Mammary epithelial cell (primary cell): ENCODE measurements around the gene CDH4.

Experiments
- CTCF ChIP-seq, 2 donors: IDR thresholded peaks in 1 of 2; conservative IDR thresholded peaks in 1 of 2; 2 replicates each; pipeline ENCODE4 v1.5.1; 2011 to 2012; ENCODE audit warnings: inconsistent platforms in 2 of 2, low read length in 2 of 2, mild to moderate bottlenecking in 2 of 2, control low read depth in 1 of 2, low read depth in 1 of 2; ENCODE audit not compliant: insufficient read depth in 1 of 2; ENCODE audit errors: extremely low read depth in 1 of 2
- EZH2 ChIP-seq: IDR thresholded peaks from 2 replicates; pipeline ENCODE4 v1.6.1; 2012; ENCODE audit warnings: low read length, inconsistent platforms, borderline replicate concordance

- TF ChIP-seq CTCF (conservative IDR thresholded peaks at IDR 0.05 in 1 of 2, IDR thresholded peaks at IDR 0.05 in 1 of 2; ENCODE audit: extremely low read depth in 1 of 2, insufficient read depth in 1 of 2, low read depth in 1 of 2, low read length in 2 of 2): no peak
- no peak for TF ChIP-seq EZH2
Measured at GRCh38 chr20:61435184-61435822, 183.2 kb downstream of the CDH4 start.
